ENCODE measurements around the gene CERS2.

- TF ChIP-seq, protein P1, sequence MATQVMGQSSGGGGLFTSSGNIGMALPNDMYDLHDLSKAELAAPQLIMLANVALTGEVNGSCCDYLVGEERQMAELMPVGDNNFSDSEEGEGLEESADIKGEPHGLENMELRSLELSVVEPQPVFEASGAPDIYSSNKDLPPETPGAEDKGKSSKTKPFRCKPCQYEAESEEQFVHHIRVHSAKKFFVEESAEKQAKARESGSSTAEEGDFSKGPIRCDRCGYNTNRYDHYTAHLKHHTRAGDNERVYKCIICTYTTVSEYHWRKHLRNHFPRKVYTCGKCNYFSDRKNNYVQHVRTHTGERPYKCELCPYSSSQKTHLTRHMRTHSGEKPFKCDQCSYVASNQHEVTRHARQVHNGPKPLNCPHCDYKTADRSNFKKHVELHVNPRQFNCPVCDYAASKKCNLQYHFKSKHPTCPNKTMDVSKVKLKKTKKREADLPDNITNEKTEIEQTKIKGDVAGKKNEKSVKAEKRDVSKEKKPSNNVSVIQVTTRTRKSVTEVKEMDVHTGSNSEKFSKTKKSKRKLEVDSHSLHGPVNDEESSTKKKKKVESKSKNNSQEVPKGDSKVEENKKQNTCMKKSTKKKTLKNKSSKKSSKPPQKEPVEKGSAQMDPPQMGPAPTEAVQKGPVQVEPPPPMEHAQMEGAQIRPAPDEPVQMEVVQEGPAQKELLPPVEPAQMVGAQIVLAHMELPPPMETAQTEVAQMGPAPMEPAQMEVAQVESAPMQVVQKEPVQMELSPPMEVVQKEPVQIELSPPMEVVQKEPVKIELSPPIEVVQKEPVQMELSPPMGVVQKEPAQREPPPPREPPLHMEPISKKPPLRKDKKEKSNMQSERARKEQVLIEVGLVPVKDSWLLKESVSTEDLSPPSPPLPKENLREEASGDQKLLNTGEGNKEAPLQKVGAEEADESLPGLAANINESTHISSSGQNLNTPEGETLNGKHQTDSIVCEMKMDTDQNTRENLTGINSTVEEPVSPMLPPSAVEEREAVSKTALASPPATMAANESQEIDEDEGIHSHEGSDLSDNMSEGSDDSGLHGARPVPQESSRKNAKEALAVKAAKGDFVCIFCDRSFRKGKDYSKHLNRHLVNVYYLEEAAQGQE (IDR thresholded peaks at IDR 0.05), result no peak
- no peak for TF ChIP-seq CTCF (IDR thresholded peaks at IDR 0.05; ENCODE audit: low read depth, low read length, missing input control)
- no peak for TF ChIP-seq TAF1 (conservative IDR thresholded peaks at IDR 0.05)
- TF ChIP-seq SP1 (IDR thresholded peaks at IDR 0.05), result no peak
- TF ChIP-seq JUND (IDR thresholded peaks at IDR 0.05), result no peak
- TF ChIP-seq, protein P2, sequence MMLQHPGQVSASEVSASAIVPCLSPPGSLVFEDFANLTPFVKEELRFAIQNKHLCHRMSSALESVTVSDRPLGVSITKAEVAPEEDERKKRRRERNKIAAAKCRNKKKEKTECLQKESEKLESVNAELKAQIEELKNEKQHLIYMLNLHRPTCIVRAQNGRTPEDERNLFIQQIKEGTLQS (IDR thresholded peaks at IDR 0.05), result no peak
- TF ChIP-seq FOXA1 (IDR thresholded peaks at IDR 0.05), result no peak
- no peak for TF ChIP-seq YY1 (IDR thresholded peaks at IDR 0.05)
- TF ChIP-seq RAD21 (IDR thresholded peaks at IDR 0.05), result no peak
- TF ChIP-seq RXRA (IDR thresholded peaks at IDR 0.05), result no peak
These were observed at the start of gene CERS2 for GRCh38 chr1:150974580-150975478.

Measured in liver (tissue), 3 donors.